A549 (cell line): Measurements from ENCODE around the gene KCNH2. TPM values are rescaled to one million over a fixed set of nuclear protein-coding genes. Genes with fewer than 3 reads are reported as not detected.

Experiments used
- ATAC-seq, 2 experiments: fragments of 200-7000 bp in 1 of 2; fragments of >200 bp in 1 of 2; cut with Nextera tagmentation in 1 of 2; cut with Tn5 transposase in 1 of 2; 3 replicates each; pipeline versions ENCODE4 v1.8.0 to v1.9.1; 2018 to 2020; ENCODE audit warnings: mild to moderate bottlenecking in 1 of 2, moderate library complexity in 1 of 2
- CTCF ChIA-PET: fragments of 300-600 bp; sonication (Branson Sonifier 250); formaldehyde crosslinking; extraction: SDS; loops from one replicate; lab custom pipeline; 2021; ENCODE audit warnings: antibody characterized with exemption, inconsistent platforms; lab: Yijun Ruan, JAX
- POLR2A ChIA-PET: fragments of 350-600 bp; formaldehyde crosslinking; extraction: SDS; loops from one replicate; lab custom pipeline; 2021; ENCODE audit warnings: antibody characterized with exemption, inconsistent platforms; lab: Yijun Ruan, JAX
- DNase-seq, 2 experiments: peaks; one replicate each; pipeline versions ENCODE4 v3.0.0 to v3.0.0-alpha.2; 2011 to 2016; ENCODE audit warnings: low read depth in 1 of 2, low spot score in 1 of 2
- FAIRE-seq: peaks from 2 replicates; lab custom pipeline; 2011; peaks lifted over from hg19 to GRCh38; lab: Jason Lieb, UNC
- H3K27ac ChIP-seq, 2 experiments: fragments of >200 bp; sonication (Bioruptor Twin); formaldehyde crosslinking; 3 replicates each; pipeline ENCODE4 v1.5.1; 2016 to 2017
- H3K4me1 ChIP-seq: fragments of >200 bp; sonication (Bioruptor Twin); formaldehyde crosslinking; 3 replicates; pipeline ENCODE4 v1.6.1; 2016
- H3K4me2 ChIP-seq: fragments of >200 bp; sonication (Bioruptor Twin); formaldehyde crosslinking; 3 replicates; pipeline ENCODE4 v1.6.1; 2016
- H3K4me3 ChIP-seq: fragments of >200 bp; sonication (Bioruptor Twin); formaldehyde crosslinking; 3 replicates; pipeline ENCODE4 v1.5.1; 2016
- H3K9me3 ChIP-seq: fragments of >200 bp; sonication (Bioruptor Twin); formaldehyde crosslinking; 3 replicates; pipeline ENCODE4 v1.6.1; 2016
- CBX2 ChIP-seq: fragments of 200-600 bp; sonication (generic); IDR thresholded peaks from 2 replicates; pipeline ENCODE4 v1.6.1; 2016; ENCODE audit warnings: low read depth, mild to moderate bottlenecking, borderline replicate concordance
- CBX8 ChIP-seq: fragments of 200-600 bp; sonication (generic); IDR thresholded peaks from 2 replicates; pipeline ENCODE4 v1.6.1; 2016
- CHD4 ChIP-seq: fragments of 200-600 bp; sonication (generic); IDR thresholded peaks from 2 replicates; pipeline ENCODE4 v1.6.1; 2016; ENCODE audit warnings: antibody characterized with exemption, mild to moderate bottlenecking, borderline replicate concordance
- EHF ChIP-seq: fragments of 250-450 bp; sonication (Bioruptor Pico); IDR thresholded peaks from 2 replicates; pipeline ENCODE4 v1.5.0; 2020; ENCODE audit warnings: mild to moderate bottlenecking
- EP300 ChIP-seq, 2 experiments: fragments of >200 bp; sonication (Bioruptor Twin); formaldehyde crosslinking; IDR thresholded peaks; 2 replicates in 1 of 2; 3 replicates in 1 of 2; pipeline ENCODE4 v1.6.1; 2016 to 2017
- ESRRA ChIP-seq: fragments of 150-350 bp; IDR thresholded peaks from 2 replicates; pipeline ENCODE4 v1.6.1; 2014; ENCODE audit warnings: mild to moderate bottlenecking, low read length, borderline replicate concordance
- FOSL2 ChIP-seq, 2 experiments: fragments of 450-650 bp in 1 of 2; fragments of >200 bp in 1 of 2; sonication (Bioruptor Twin) in 1 of 2; formaldehyde crosslinking; IDR thresholded peaks; 2 replicates each; pipeline versions ENCODE4 v1.5.0 to v1.6.1; 2016 to 2020; ENCODE audit warnings: mild to moderate bottlenecking in 1 of 2, moderate library complexity in 1 of 2
- FOXS1 ChIP-seq: fragments of 250-450 bp; sonication (Bioruptor Pico); IDR thresholded peaks from 2 replicates; pipeline ENCODE4 v1.5.0; 2020; ENCODE audit warnings: mild to moderate bottlenecking, moderate library complexity
- HOXB13 ChIP-seq: fragments of 250-450 bp; sonication (Bioruptor Pico); IDR thresholded peaks from 2 replicates; pipeline ENCODE4 v1.5.0; 2020; ENCODE audit warnings: low read depth, mild to moderate bottlenecking, moderate library complexity
- JUN ChIP-seq, 2 experiments: fragments of >200 bp; sonication (Bioruptor Twin); formaldehyde crosslinking; IDR thresholded peaks; 2 replicates in 1 of 2; 3 replicates in 1 of 2; pipeline ENCODE4 v1.6.1; 2016 to 2017
- JUNB ChIP-seq: fragments of >200 bp; sonication (Bioruptor Twin); formaldehyde crosslinking; IDR thresholded peaks from 2 replicates; pipeline ENCODE4 v1.6.1; 2016
- KDM1A ChIP-seq: fragments of 200-600 bp; sonication (generic); IDR thresholded peaks from 2 replicates; pipeline ENCODE4 v1.6.1; 2016; ENCODE audit warnings: low read depth, mild to moderate bottlenecking
- MAX ChIP-seq: IDR thresholded peaks from 2 replicates; pipeline ENCODE4 v1.6.1; 2012
- MAZ ChIP-seq: fragments of 150-350 bp; IDR thresholded peaks from 2 replicates; pipeline ENCODE4 v1.6.1; 2014; ENCODE audit warnings: antibody characterized with exemption, low read depth, low read length, borderline replicate concordance
- MYC ChIP-seq: IDR thresholded peaks from 2 replicates; pipeline ENCODE4 v1.6.1; 2012; ENCODE audit warnings: mild to moderate bottlenecking, inconsistent platforms, low read length, improper control_type of control experiment, borderline replicate concordance
- NPAS2 ChIP-seq: fragments of 250-450 bp; sonication (Bioruptor Pico); IDR thresholded peaks from 2 replicates; pipeline ENCODE4 v1.8.0; 2022; ENCODE audit warnings: mild to moderate bottlenecking, moderate library complexity, borderline replicate concordance
- PBX3 ChIP-seq: IDR thresholded peaks from 2 replicates; pipeline ENCODE4 v1.6.1; 2012
- RCOR1 ChIP-seq: fragments of 150-350 bp; IDR thresholded peaks from 2 replicates; pipeline ENCODE4 v1.6.1; 2014; ENCODE audit warnings: antibody characterized with exemption, low read length, low read depth
- REST ChIP-seq: fragments of 200-600 bp; sonication (generic); IDR thresholded peaks from 2 replicates; pipeline ENCODE4 v1.6.1; 2016; ENCODE audit warnings: antibody characterized with exemption, mild to moderate bottlenecking, moderate library complexity
- RFX5 ChIP-seq: fragments of 450-650 bp; IDR thresholded peaks from 2 replicates; pipeline ENCODE4 v1.7.1; 2014; ENCODE audit warnings: antibody characterized with exemption, mild to moderate bottlenecking, moderate library complexity
- SMC3 ChIP-seq: fragments of >200 bp; sonication (Bioruptor Twin); formaldehyde crosslinking; IDR thresholded peaks from 3 replicates; pipeline ENCODE4 v1.6.1; 2018; ENCODE audit warnings: inconsistent platforms
- SREBF2 ChIP-seq: fragments of 450-650 bp; IDR thresholded peaks from 2 replicates; pipeline ENCODE4 v1.6.1; 2014; ENCODE audit warnings: mild to moderate bottlenecking, moderate library complexity
- TFCP2L1 ChIP-seq: fragments of 250-450 bp; sonication (Bioruptor Pico); IDR thresholded peaks from 2 replicates; pipeline ENCODE4 v1.5.0; 2021; ENCODE audit warnings: mild to moderate bottlenecking
- TP53 ChIP-seq: fragments of 250-450 bp; sonication (Bioruptor Pico); IDR thresholded peaks from 2 replicates; pipeline ENCODE4 v1.5.0; 2021; ENCODE audit warnings: mild to moderate bottlenecking, moderate library complexity
- ZC3H11A ChIP-seq: fragments of 450-650 bp; IDR thresholded peaks from 2 replicates; pipeline ENCODE4 v1.6.1; 2014; ENCODE audit warnings: antibody characterized with exemption, mild to moderate bottlenecking
- ZNF302 ChIP-seq: fragments of 250-450 bp; sonication (Bioruptor Pico); IDR thresholded peaks from 2 replicates; pipeline ENCODE4 v1.9.0; 2021; ENCODE audit warnings: inconsistent platforms, mild to moderate bottlenecking, moderate library complexity
- ZSCAN20 ChIP-seq: fragments of 250-450 bp; sonication (Bioruptor Pico); IDR thresholded peaks from 2 replicates; pipeline ENCODE4 v1.8.0; 2022; ENCODE audit warnings: mild to moderate bottlenecking, moderate library complexity
- WGBS: methylation state at CpG from one replicate; pipeline ENCODE4 v1.1.6; 2017; ENCODE audit errors: missing lambda C conversion rate; 5-methylcytosine and 5-hydroxymethylcytosine counted together
- polyA plus RNA-seq, 4 experiments: library from polyadenylated mRNA; depleted of rRNA in 3 of 4; stranded (reverse); fragments of >200 nt; fragmentation: RNase III in 1 of 4; extraction: RNeasy Plus Mini Kit Qiagen cat#74134 plus additional on column Dnase treatment in 1 of 4; gene quantifications; 2 replicates in 3 of 4; 3 replicates in 1 of 4; pipeline ENCODE4 v1.2.3, GENCODE V29; 2011 to 2017

KCNH2 gene
- polyA plus RNA-seq, 2 of the 4 experiments (the other 2 are of a cell fraction) = 0.26 to 0.41 TPM

GRCh38 chr7:150935149-150935548, 43.0 kb downstream of the KCNH2 start:
- ATAC-seq (no peak), FAIRE-seq (no peak), DNase-seq (no peak)
- Histone ChIP-seq H3K27ac (no peak overlapping the region), H3K4me2 (no peak overlapping the region), H3K4me1 (no peaks in the 10 kb centered on the region), H3K4me3 (no peak overlapping the region), H3K9me3 (no peaks in the 10 kb centered on the region)
- WGBS = 67% methylated on average over 4 of the region's 4 CpGs
- CTCF ChIA-PET = interaction anchor here (0.6 kb wide), 1 partner anchor 10 kb away, joined by 4 read pairs; no protein-coding TSS in a partner anchor
- POLR2A ChIA-PET = no interaction called here
- TF ChIP-seq CBX8 = no peak
- no peak for TF ChIP-seq CBX2
- no peak for TF ChIP-seq MAZ
- no peak for TF ChIP-seq TFCP2L1 (CRISPR knock-in tag)
- no peak for TF ChIP-seq JUN (IDR thresholded peaks at IDR 0.05)
- TF ChIP-seq MYC = no peak
- no peak for TF ChIP-seq TP53 (CRISPR knock-in tag)
- no peak for TF ChIP-seq FOSL2 (IDR thresholded peaks at IDR 0.05)
- no peak for TF ChIP-seq FOSL2 (CRISPR knock-in tag; IDR thresholded peaks at IDR 0.05)
- no peak for TF ChIP-seq ZSCAN20 (CRISPR knock-in tag)
- TF ChIP-seq SREBF2 = no peak
- no peak for TF ChIP-seq HOXB13 (CRISPR knock-in tag)
- no peak for TF ChIP-seq KDM1A
- no peak for TF ChIP-seq ZC3H11A
- TF ChIP-seq RCOR1 = no peak
- TF ChIP-seq MAX = no peak
- TF ChIP-seq RFX5 = no peak
- no peak for TF ChIP-seq EP300 (IDR thresholded peaks at IDR 0.05)

- ATAC-seq (no peak), DNase-seq (no peak), FAIRE-seq (no peak)
- Histone ChIP-seq H3K4me3 (no peak overlapping the region), H3K27ac (no peak overlapping the region), H3K4me1 (no peaks in the 10 kb centered on the region), H3K9me3 (no peaks in the 10 kb centered on the region)
- ChIA-PET POLR2A (no interaction called here), CTCF (interaction anchor here (0.7 to 1.3 kb wide), 3 partner anchors 9 to 36 kb away, joined by 3 read pairs; no protein-coding TSS in a partner anchor)
- 64% methylated on average over 6 of the region's 6 CpGs for WGBS
- no peak for TF ChIP-seq ESRRA
- TF ChIP-seq REST = no peak
- TF ChIP-seq, all 56 proteins: peak for 0
- no peak overlapping the region for H3K4me2 ChIP-seq
Observed at GRCh38 chr7:150934045-150934766, 43.9 kb downstream of the KCNH2 start.

GRCh38 chr7:150931199-150931869, 46.8 kb downstream of the KCNH2 start:
- ATAC-seq = no peak
- Histone ChIP-seq H3K4me1 (no peaks in the 10 kb centered on the region; the same call in 2 of the 3 replicates), H3K4me3 (no peak overlapping the region), H3K9me3 (no peaks in the 10 kb centered on the region), H3K27ac (no peak overlapping the region), H3K4me2 (no peak overlapping the region)
- DNase-seq = no peak
- WGBS = 37% methylated on average over 7 of the region's 7 CpGs
- TF ChIP-seq PBX3 = no peak
- TF ChIP-seq NPAS2 = no peak
- no peak for TF ChIP-seq CBX8
- TF ChIP-seq JUNB = no peak
- no peak for TF ChIP-seq FOXS1 (CRISPR knock-in tag)
- TF ChIP-seq CHD4 = no peak
- no peak for TF ChIP-seq ZNF302 (CRISPR knock-in tag)
- TF ChIP-seq SREBF2 = no peak
- TF ChIP-seq SMC3 = no peak
- no peak for TF ChIP-seq EHF (CRISPR knock-in tag)
- TF ChIP-seq ZSCAN20 (CRISPR knock-in tag) = no peak
- TF ChIP-seq ESRRA = no peak
- TF ChIP-seq MYC = no peak
- FAIRE-seq = no peak
- CTCF ChIA-PET = interaction anchor here (0.9 to 2.4 kb wide), 4 partner anchors 31 to 151 kb away, joined by 3 to 7 read pairs (median 6); no protein-coding TSS in a partner anchor
- POLR2A ChIA-PET = no interaction called here
